Measurements from ENCODE around the gene SMIM41.

The SMIM41 gene

GRCh38 chr12:52079576-52080402 is at the start of gene SMIM41:
Gene SMIM41, plus strand, starts transcription at chr12:52079704. Its CDS starts 76 bp downstream, at chr12:52079780.
- no peak for DNase-seq

GRCh38 chr12:52032446-52032803 is 47.1 kb upstream of the SMIM41 start:
- DNase-seq: peak; percentile 18

GRCh38 chr12:52032804-52033445 is 46.6 kb upstream of the SMIM41 start:
- DNase-seq: peak; percentile 85

GRCh38 chr12:52033446-52034140 is 45.9 kb upstream of the SMIM41 start:
- DNase-seq: no peak

GRCh38 chr12:52035190-52035589 is 44.3 kb upstream of the SMIM41 start:
- DNase-seq: no peak

- DNase-seq: no peak
Observed at GRCh38 chr12:52035926-52036325, 43.6 kb upstream of the SMIM41 start.

GRCh38 chr12:52036587-52037171 is 42.8 kb upstream of the SMIM41 start:
- no peak for DNase-seq

GRCh38 chr12:52037248-52037861 is 42.1 kb upstream of the SMIM41 start:
- no peak for DNase-seq

GRCh38 chr12:52038447-52038846 is 41.1 kb upstream of the SMIM41 start:
- no peak for DNase-seq

GRCh38 chr12:52041035-52041434 is 38.5 kb upstream of the SMIM41 start:
- no peak for DNase-seq

- no peak for DNase-seq
Observed at GRCh38 chr12:52041695-52042123, 37.8 kb upstream of the SMIM41 start.

GRCh38 chr12:52042706-52043385 is 36.7 kb upstream of the SMIM41 start:
- DNase-seq: no peak

- DNase-seq: no peak
Observed at GRCh38 chr12:52043386-52044212, 35.9 kb upstream of the SMIM41 start.

- no peak for DNase-seq
Observed at GRCh38 chr12:52044292-52044983, 35.1 kb upstream of the SMIM41 start.

- DNase-seq: no peak
Observed at GRCh38 chr12:52045794-52046199, 33.7 kb upstream of the SMIM41 start.

- DNase-seq: no peak
Observed at GRCh38 chr12:52046859-52047258, 32.6 kb upstream of the SMIM41 start.

GRCh38 chr12:52049286-52049685 is 30.2 kb upstream of the SMIM41 start:
- DNase-seq: no peak

- no peak for DNase-seq
Observed at GRCh38 chr12:52049688-52050087, 29.8 kb upstream of the SMIM41 start.

GRCh38 chr12:52050116-52050757 is 29.3 kb upstream of the SMIM41 start:
- no peak for DNase-seq

Measured in DMS 273 treated with DMSO at 0.1 percent for 48 hours (cell line).